ENCODE results near the gene NDE1.

DNA sequence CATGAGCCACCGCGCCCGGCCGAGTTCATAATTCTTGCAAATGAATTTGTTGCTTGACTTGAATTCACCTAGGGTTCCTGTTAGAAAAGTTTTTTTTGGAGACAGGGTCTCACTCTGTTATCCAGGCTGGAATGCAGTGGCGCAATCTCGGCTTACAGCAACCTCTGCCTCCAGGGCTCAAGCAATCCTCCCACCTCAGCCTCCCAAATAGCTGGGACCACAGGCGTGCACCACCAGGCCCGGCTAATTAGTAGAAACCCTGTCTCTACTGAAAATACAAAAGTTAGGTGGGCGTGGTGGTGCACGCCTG lies 107.0 kb downstream of the NDE1 start:
- no peak for TF ChIP-seq CTCF (IDR thresholded peaks at IDR 0.05; ENCODE audit: low read depth, low read length)
- TF ChIP-seq POLR2A (IDR thresholded peaks at IDR 0.05; ENCODE audit: extremely low read depth, insufficient read length): no peak
- TF ChIP-seq, protein P1, sequence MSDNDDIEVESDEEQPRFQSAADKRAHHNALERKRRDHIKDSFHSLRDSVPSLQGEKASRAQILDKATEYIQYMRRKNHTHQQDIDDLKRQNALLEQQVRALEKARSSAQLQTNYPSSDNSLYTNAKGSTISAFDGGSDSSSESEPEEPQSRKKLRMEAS (IDR thresholded peaks at IDR 0.05; ENCODE audit: low read depth, low read length): no peak
